ENCODE data around the gene DLGAP1.

DLGAP1 gene

DNA sequence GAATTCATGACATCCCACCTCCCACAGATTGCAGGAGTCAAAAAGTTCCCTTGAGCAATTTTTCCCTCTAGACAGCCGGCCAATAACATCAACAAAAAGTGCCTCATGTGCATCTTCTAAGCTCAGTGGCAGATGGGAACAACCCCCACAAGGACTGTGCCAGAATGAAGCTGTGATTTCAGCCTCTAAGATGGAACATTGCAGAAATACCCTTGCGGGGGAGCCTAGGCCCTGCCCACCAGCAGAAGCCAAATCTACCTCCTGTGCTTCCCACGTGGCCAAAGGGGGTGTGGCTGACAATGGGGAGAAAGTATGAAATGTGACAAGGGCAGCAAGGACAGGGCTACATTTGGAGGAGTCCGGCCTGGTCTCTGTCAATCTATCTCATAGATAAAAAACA lies 522.8 kb downstream of the DLGAP1 start:
- DNase-seq (ENCODE audit: low spot score): no peak

DNA sequence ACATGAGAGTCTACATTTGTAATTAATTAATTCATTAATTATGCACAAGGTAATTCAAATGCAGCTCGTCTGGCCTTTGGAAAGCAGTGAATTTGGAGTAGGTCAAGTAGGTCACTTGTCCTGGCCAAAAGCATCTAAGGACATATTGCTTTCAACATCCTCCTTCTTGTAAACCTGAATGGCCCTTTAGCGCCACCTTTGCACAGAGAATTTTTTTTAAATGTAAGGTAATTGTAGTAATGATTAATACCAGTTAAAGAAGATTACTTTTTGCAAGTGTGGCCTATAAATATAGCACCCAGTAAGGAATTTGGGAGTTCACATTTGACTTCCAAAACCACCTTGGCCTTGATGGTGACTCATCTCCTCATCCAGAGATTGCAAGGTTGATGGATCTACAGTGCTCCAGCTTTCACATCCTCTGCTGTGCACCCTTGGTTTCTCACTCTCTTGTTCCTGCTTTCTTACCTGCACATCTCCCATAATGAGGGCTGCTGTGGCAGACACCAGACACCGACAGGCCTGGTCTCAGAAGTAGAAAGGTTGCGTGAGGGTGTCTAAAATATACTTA lies 523.5 kb downstream of the DLGAP1 start:
- DNase-seq (ENCODE audit: low spot score): peak; percentile 29

DNA sequence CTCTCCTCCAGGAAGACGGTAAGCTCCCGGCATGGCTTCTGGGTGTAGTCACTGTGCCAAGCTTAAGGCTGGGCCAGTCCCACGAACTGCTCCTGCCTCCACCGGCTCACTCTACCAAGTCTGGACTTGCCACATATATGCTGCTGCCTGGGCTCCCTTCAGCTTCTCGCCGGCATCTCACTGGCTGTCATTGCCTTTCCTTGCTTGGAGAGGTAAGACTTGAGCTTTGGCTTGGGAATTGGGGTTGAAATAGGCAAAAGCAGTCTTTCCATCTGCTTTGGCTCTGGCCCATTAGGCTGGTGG lies 524.1 kb downstream of the DLGAP1 start:
- no peak for DNase-seq (ENCODE audit: low spot score)

DNA sequence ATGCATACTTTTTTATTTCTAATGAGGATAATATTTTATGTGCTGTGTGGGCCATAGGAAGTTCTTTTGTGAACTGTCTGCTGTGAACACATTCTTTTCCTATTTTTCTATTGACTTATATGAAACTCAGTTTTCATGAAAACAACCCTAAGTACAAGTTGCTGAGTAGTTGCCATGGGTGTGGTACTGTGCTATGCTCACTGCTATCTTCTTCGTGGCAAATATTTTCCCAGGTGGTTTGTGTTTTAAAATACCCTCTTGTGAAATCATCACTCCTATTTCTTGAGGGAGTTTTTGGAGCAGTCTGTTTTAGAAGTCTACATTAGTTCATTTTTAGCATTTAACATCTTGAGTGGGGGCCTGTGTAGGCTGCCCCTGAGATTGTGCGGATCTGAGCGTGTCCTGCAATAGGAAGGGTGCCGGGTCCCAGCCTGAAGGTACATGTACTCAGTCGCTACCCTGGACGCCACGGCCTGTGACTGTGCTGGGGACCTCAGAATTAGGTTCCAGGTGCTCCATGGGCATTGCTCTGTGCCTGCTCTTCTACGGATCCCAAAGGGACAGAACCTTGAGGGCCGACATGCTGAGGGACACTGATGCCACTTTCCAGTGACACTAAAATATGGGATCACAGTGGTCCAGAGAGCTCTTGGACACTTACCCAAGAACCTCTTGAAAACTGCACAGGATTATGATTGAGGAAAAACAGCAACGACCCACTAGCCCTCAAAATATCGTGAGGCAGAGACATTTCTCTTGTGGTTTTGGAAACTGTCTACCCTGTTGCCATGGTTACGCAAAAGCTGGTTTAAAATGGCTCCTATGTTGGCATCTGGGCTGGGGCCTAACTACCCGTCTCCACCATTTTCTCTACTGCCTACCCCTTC lies 524.7 kb downstream of the DLGAP1 start:
- no peak for DNase-seq (ENCODE audit: low spot score)

DNA sequence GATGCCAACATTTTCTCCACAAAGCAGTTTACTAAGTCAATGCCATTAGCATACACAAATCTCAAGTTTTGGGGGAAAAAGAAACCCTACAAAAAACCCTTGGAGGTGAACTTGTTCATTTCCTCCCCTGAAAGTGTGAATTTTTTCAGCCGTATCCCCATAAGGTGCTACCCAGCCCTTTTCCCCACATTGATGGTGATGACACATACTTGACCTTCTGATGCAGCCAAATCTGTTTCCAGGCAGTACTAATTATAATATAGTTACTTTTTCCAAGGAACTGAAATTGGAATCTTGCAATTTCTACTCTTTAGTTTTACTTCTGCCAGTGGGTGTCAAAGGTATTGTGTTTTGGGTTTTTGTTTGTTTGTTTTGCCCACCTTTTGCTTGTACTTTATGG lies 530.7 kb downstream of the DLGAP1 start:
- peak; percentile 7 for DNase-seq (ENCODE audit: low spot score)

DNA sequence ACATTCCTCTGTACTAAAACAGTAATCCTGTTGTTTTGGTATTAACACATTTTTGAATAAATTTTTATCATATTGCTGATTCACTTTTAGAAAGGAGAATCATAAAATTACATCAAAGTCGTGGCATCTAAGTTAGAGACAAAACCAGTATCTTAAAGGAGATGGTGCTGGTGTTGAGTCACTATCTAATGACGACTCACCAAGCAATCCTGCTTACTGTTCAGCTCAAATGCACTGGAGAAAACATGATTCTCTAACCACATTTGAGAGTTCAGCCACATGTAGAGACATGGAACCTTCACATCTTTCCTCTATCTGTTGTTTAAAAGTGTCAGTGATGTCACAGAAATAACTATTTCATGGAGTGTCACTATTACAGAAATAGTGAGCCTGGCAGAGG lies 531.4 kb downstream of the DLGAP1 start:
- DNase-seq (ENCODE audit: low spot score): peak; percentile 81

DNA sequence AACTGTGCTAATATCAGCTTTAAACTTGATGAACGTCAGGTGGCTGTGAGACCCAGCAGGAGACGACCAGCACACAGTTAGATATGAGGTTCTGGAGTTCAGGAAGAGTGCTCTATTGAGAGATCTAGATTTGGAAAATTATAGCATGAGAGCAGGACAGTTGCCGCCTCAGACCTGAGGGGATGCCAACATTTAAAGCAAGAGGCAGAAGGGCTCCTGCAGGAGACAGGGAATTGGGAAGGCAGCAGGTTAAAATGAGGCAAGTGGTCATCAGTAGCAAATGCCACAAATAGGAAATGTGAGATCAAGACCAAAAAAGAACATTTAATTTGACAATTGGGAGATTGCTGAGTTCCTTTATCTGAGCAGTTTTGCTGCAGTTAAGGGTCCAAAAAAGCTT lies 533.3 kb downstream of the DLGAP1 start:
- DNase-seq (ENCODE audit: low spot score): no peak

DNA sequence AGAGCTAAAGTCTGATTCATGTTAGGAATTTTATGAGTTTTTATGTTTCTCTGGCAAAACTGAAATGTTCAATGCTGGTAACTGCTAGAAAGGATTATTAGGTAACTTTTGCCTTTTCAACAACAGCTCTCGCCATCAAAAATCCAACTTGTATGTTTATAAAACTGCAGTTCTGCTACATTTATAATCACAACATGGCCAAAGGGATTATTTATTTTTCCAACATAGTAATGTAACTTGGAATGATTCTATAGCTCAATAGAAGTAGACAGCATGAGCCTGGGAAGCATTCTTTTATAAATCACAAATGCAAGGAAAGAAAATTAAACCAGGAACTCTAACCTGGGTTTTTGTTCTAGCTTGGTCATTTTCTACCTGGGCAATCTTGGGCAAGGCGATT lies 534.3 kb downstream of the DLGAP1 start:
- DNase-seq (ENCODE audit: low spot score): no peak

DNA sequence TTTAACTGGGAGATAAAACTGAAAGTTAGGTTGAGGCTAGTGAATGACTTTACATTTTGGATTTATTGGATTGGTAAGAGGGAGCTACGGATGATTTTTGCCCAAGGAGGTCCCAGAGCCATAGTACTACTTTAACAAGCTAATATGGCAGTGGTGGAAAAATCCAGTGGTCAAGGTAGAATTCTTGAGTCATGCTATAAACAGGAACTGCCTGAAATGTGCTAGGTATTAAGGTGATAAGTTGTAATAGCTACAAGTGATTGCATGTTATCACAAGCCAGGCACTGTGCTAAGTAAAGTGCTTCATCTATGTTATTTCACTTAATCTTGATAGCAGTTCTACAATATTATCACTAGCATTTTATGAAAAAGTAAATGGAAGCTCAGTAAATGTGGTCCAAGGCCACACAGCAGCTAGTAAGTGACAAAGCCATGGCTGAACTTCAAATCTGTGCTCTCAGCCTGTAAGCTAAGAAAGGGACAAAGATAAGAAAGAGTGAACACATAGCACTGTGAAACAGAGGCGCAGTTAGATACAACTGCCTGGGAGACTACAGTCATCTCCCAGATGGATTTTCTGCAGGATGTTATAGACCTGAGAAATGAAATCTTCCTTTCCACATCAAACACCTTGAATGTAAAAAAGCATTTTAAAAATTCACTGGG lies 535.6 kb downstream of the DLGAP1 start:
- DNase-seq (ENCODE audit: low spot score): no peak

DNA sequence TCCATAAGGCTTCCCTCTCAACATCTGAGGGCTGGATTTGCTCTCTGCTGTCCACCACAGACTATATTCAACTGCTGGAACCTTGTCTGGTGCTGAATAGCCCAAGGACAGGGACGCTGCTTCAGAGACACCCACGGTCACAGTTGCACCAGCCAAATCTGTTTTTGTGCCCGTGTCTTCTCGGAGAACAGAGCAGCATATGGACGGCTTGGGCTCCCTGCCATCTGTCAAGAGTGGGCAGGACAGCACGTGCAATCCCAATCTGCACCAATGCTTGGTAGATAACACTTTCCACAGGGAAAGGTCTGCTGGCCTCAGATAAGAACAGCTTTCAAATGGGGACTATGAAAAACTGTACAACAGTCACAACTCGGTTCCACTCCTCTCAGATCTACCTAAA lies 539.0 kb downstream of the DLGAP1 start:
- no peak for DNase-seq (ENCODE audit: low spot score)

DNA sequence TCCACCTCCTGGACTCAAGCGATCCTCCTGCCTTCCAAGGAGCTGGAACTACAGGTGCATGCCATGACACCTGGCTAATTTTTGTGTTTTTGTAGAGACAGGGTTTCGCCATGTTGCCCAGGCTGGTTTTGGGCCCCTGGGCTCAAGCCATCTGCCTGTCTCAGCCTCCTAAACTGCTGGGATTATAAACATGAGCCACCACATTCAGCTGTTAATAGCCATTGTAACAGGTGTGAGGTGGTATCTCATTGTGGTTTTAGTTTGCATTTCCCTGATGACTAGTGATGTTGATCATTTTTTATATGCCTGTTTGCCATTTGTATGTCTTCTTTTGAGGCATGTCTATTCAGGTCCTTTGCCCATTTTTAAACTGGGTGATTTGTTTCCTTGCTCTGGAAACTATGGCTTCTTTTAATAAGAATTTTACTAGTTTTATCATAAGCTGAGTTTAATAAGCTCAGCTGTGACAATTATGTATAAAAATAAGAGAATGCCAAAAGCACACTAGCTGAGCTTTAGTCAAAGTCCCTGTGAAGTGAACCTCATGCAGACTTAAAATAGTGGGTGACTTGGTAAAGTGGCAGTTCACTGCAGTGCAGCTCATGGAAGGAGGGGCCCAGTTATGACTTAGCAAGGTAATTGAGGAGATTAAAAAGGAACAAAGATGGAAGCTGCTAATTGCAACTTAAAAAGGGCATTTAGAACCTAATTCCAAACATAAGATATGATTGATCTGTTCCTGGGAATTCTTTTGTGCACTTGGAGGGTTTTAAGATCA lies 540.1 kb downstream of the DLGAP1 start:
- no peak for DNase-seq (ENCODE audit: low spot score)

DNA sequence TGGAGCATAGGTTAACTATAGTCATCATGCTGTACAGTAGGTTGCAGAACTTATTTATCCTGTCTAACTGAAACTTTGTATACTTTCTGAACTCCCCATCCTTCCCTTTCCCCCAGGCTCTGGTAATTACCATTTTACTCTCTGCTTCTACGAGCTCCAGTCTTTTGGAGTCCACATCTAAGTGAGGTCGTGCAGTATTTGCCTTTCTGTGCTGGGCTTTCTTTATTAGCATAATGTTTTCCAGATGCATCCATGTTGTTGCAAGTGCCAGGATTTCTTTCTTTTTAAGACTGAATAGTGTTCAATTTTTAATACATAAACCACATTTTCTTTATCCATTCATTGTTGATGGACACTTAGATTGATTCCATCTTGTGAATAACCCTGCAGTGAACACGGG lies 541.0 kb downstream of the DLGAP1 start:
- DNase-seq (ENCODE audit: low spot score): no peak

DNA sequence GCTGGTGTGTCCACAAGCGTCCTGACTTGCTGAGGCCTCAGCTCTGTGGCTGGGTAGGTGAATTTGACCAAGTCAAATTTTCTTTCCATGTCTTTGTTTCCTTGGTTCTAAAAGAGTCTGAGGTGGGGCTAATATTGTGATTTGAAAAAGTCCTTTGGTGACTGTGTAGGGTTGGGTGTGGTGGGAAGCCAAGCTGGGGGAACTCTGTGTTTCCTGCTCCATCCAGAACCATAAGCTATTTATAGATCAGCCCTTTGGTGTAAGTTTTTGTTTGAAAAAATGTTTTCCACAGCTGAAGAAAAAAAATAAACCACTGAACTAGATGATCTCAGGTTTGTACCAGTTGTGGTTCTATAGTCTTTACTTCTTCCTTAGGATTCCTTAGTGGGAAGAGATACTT lies 542.4 kb downstream of the DLGAP1 start:
- no peak for DNase-seq (ENCODE audit: low spot score)

DNA sequence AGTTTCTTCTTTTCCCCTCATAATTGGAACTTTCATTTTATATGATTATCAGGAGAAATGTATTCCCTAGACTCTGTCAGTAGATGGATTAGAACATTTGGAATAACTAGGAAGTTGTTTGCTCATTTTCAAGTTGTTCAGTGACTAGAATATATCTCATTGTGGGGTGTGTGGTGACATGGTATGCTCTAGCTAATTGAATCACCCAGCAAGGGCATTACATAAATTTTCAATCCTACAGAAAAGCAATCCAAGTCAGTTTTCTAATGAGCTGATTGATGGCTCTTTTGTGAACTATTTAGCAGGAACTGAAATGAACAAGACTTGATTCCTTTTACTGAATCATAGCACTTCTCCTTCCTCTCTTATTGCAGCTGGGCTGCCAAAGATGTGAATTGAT lies 543.7 kb downstream of the DLGAP1 start:
- no peak for DNase-seq (ENCODE audit: low spot score)

DNA sequence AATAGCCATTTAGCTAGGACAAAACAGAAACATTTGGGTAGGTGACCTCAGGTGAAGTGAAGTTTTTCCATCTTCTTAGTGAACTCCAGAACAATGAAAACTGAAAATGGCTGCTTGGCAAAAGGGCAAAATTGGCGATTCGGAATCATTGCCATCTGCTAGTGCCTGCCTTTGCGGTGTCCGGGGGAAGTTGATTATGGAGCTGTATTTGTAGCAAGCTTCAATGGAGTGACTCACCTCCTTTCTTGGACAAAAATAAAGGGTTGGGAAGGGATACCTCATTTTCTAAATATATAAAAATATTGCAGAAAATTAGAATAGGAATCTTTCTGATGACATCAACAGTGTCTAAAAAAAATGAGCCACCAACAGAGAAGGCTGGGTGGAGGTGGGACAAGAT lies 544.6 kb downstream of the DLGAP1 start:
- no peak for DNase-seq (ENCODE audit: low spot score)

DNA sequence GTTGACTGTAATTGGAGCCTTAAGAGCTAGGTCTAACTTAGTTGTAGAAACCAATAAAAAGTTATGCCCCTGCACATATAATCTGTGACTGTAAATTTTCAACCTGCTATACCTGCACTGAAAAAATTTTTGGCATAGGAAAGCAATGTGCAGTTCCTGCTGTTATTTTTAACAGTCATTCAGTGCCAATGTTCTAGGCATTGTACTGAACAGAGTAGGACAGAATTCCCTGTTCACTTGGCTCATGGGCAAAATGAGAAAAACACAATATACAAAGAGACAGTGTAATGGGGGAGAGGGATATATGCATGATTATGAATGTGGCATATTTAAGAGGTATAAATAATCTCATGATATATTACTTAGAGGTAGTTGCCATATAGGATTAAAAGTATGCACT lies 547.2 kb downstream of the DLGAP1 start:
- DNase-seq (ENCODE audit: low spot score): no peak

DNA sequence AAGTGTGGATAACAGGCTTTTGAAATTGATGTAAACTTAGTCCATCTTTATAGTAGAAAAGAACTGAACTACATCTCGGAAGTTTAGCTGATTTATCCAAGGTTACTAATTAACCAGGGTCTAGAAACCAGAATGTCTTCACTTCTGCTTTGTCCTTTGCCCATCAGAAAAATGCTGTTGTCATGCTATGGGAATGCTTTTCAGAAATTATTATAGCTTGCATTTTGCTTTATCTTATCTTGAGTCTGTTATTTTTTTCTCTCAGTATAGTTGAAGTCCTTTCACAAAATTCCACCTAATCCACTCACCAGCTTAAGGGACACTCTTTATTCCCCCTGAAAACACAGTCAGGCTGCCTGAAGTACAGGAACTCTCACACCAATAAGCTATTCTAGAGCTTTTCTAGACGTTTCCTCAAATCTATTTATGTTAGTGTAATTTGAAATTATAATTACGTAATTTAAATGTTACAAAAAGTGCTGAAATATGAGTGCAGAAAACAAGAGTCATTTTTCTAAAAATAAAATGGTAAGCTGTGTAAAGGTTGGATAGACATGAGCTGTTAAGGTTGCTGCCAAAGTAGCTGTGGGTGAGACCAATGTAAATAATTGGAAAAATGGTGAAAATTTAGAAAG lies 548.9 kb downstream of the DLGAP1 start:
- peak; percentile 43 for DNase-seq (ENCODE audit: low spot score)

DNA sequence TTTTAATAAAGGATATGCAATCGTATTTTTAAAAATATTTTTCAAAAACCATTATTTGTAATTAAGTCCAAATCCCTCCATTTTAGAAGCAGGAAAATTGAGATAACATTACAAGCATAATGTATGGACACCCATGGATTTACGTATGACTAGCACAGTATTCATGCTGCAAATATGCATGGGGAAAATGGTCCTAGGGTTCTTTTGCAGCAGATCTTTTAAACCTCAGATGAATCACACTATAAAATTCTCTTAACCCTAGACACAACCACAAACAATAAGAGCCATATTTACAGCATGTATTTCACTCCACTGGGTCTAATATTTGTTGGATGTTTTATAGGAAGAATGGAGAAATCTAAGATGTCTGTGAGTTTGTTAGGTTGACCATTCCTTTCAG lies 551.8 kb downstream of the DLGAP1 start:
- DNase-seq (ENCODE audit: low spot score): peak; percentile 76

DNA sequence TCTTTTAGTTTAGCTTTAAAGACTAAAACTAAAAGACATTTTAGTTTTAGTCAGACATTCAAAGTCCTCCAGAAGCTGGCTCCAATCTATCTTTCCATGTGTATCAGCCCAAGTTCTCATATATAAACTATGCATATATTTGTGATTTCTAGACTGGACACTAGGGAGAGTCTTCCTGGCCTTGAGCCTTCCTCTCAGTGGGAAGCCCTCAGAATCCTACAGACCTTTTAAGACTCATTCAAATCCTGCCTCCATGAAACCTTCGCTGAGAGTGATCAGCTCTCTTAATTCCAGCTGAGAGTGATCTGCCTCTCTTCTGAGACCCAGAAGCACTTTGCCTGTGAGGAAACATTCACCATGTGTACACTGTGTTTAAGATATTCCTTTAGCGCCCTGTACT lies 552.4 kb downstream of the DLGAP1 start:
- no peak for DNase-seq (ENCODE audit: low spot score)

DNA sequence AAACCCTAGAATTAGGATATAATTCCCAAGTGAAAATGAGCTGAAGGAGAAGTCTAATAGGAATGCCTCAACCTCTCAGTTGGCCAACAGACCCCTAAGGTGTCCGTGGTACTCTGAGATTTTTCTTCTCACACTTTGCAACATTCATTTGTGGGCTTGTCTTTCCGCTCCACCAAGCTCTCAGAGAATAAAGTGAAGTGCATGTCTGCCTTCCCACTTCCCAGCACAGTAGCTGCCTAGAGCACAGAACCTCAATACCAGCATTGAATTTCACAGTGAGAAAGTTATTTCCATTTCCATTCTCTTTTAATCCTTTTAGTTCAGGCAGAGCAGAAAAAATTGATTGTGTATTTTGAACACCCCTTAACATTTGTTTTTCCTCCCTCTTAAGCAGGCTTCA lies 553.3 kb downstream of the DLGAP1 start:
- peak; percentile 34 for DNase-seq (ENCODE audit: low spot score)

DNA sequence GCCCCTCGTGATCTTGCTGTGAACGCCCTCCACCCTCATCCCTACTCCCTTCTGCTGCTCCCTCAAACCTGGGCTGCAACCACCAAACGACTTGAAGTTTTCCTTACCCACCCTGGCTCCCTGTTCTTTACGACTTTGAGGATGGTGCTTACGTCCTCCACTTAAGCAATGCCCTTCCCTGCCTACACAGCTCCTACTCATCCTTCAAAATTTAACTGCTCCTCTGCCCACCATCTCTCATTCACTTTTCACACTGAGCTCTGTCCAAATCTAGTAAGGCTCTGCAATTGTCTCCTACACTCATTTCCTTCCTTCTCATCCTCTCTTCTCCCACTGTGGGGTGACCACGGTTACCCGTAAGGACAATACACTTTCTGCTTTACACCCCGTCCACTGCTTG lies 554.1 kb downstream of the DLGAP1 start:
- no peak for DNase-seq (ENCODE audit: low spot score)

DNA sequence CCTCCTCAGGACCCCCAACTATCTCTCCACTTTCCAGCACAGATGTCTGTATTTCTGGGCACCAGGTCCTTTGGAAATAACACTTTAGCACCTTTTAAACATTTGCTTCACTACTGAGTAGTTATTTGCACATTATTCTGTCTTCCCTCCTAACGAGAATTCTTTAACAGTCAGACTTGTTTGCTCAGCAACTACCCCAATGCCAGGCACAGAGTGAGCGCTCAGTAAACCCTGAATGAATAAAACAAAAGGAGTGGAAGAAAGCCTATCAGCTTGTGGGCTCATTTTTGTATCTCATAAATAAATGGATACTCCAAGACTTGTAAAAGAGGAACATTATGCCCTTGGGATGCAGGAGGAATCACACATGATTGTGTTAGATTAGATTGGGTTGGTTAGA lies 554.8 kb downstream of the DLGAP1 start:
- no peak for DNase-seq (ENCODE audit: low spot score)
